GM20000 (cell line): ENCODE results near the gene ADRB2.

Experiments
- DNase-seq: peaks from one replicate; pipeline ENCODE4 v3.0.0; 2012; ENCODE audit warnings: low spot score
- CTCF ChIP-seq: IDR thresholded peaks from 2 replicates; pipeline ENCODE4 v1.5.1; 2012; ENCODE audit warnings: mild to moderate bottlenecking, control low read depth; ENCODE audit errors: extremely low read depth, missing control alignments

Gene ADRB2

GRCh38 chr5:148856009-148856367 is 29.6 kb downstream of the ADRB2 start:
- no peak for DNase-seq
- TF ChIP-seq CTCF = no peak

- no peak for DNase-seq
- no peak for TF ChIP-seq CTCF
Measured at GRCh38 chr5:148856424-148856823, 30.0 kb downstream of the ADRB2 start.

GRCh38 chr5:148857474-148857873 is 31.1 kb downstream of the ADRB2 start:
- DNase-seq = no peak
- TF ChIP-seq CTCF = no peak

- no peak for DNase-seq
Measured at GRCh38 chr5:148858106-148858505, 31.7 kb downstream of the ADRB2 start.

GRCh38 chr5:148858547-148858946 is 32.1 kb downstream of the ADRB2 start:
- no peak for DNase-seq
- TF ChIP-seq CTCF = no peak

More at GRCh38 chr5:148858106-148858505, 31.7 kb downstream of the ADRB2 start:
- no peak for TF ChIP-seq CTCF

GRCh38 chr5:148859703-148860102 is 33.3 kb downstream of the ADRB2 start:
- no peak for DNase-seq
- TF ChIP-seq CTCF = no peak

- no peak for DNase-seq
Measured at GRCh38 chr5:148860599-148860998, 34.2 kb downstream of the ADRB2 start.

More at GRCh38 chr5:148860599-148860998, 34.2 kb downstream of the ADRB2 start:
- TF ChIP-seq CTCF = no peak
